Mucosa of gallbladder (tissue), 1 donor: ENCODE data around the gene THSD4. TPM values are rescaled to one million over a fixed set of nuclear protein-coding genes. Genes with fewer than 3 reads are reported as not detected.
"Not testable (repeated sequence)": the region's sequence is repeated elsewhere in the genome, so short reads cannot be mapped to it uniquely, and the experiment has no call there.

Source experiments
- DNase-seq: peaks from one replicate; pipeline ENCODE4 v3.0.0-alpha.2; 2020; ENCODE audit warnings: low spot score
- total RNA-seq: library from RNA; stranded (reverse); gene quantifications from one replicate; pipeline ENCODE4 v1.2.1, GENCODE V29; 2021
- donor health status: DM: no; HTN: no; CAD: no.

Gene THSD4
- total RNA-seq, 1 donor from 2014 or later: 71.2 TPM

GRCh38 chr15:71149646-71150557 lies 34.6 kb downstream of the THSD4 start:
- peak; percentile 66 for DNase-seq

GRCh38 chr15:71151081-71151480 lies 35.8 kb downstream of the THSD4 start:
- no peak for DNase-seq

- no peak for DNase-seq
These were observed 37.3 kb downstream of the THSD4 start for GRCh38 chr15:71152542-71152941.

GRCh38 chr15:71153823-71154524 lies 38.7 kb downstream of the THSD4 start:
- no peak for DNase-seq

- no peak for DNase-seq
These were observed 39.4 kb downstream of the THSD4 start for GRCh38 chr15:71154607-71155200.

- DNase-seq: no peak
These were observed 40.3 kb downstream of the THSD4 start for GRCh38 chr15:71155534-71155933.

- no peak for DNase-seq
These were observed 45.7 kb downstream of the THSD4 start for GRCh38 chr15:71160976-71161375.

- no peak for DNase-seq
These were observed 47.0 kb downstream of the THSD4 start for GRCh38 chr15:71162309-71162708.

GRCh38 chr15:71164606-71165005 lies 49.3 kb downstream of the THSD4 start:
- DNase-seq: not testable (repeated sequence)

- no peak for DNase-seq
These were observed 52.3 kb downstream of the THSD4 start for GRCh38 chr15:71167445-71168165.

- peak; percentile 36 for DNase-seq
These were observed 53.0 kb downstream of the THSD4 start for GRCh38 chr15:71168166-71168834.

GRCh38 chr15:71170163-71170562 lies 54.9 kb downstream of the THSD4 start:
- DNase-seq: no peak

- DNase-seq: no peak
These were observed 55.9 kb downstream of the THSD4 start for GRCh38 chr15:71171195-71171594.

GRCh38 chr15:71174360-71174759 lies 59.1 kb downstream of the THSD4 start:
- DNase-seq: not testable (repeated sequence)

- no peak for DNase-seq
These were observed 65.9 kb downstream of the THSD4 start for GRCh38 chr15:71180986-71181853.

- DNase-seq: no peak
These were observed 67.3 kb downstream of the THSD4 start for GRCh38 chr15:71182522-71182921.

- no peak for DNase-seq
These were observed 67.8 kb downstream of the THSD4 start for GRCh38 chr15:71183063-71183462.

- DNase-seq: no peak
These were observed 70.4 kb downstream of the THSD4 start for GRCh38 chr15:71185706-71186105.

GRCh38 chr15:71186267-71186666 lies 71.0 kb downstream of the THSD4 start:
- DNase-seq: no peak

- no peak for DNase-seq
These were observed 71.8 kb downstream of the THSD4 start for GRCh38 chr15:71187078-71187477.
